ENCODE data around the gene RBBP9.

GRCh38 chr20:18440403-18440802 is 56.6 kb downstream of the RBBP9 start:
- TF ChIP-seq CTCF (conservative IDR thresholded peaks at IDR 0.05; ENCODE audit: low read depth in 2 of 2) (no peak), ZNF331 (CRISPR knock-in tag; IDR thresholded peaks at IDR 0.05; ENCODE audit: low read depth) (no peak)
